Activated naive CD8-positive, alpha-beta T cell treated with anti-CD3 and anti-CD28 coated beads, Interleukin-2, amount 50 U/mL, for 16 hours (primary cell): ENCODE results near the gene TGFBR1.

Experiments
- DNase-seq: peaks from one replicate; pipeline ENCODE4 v3.0.0-alpha.2; 2020; ENCODE audit warnings: low read depth, low spot score

TGFBR1 gene

GRCh38 chr9:99135456-99135855 is 30.5 kb downstream of the TGFBR1 start:
- no peak for DNase-seq

- no peak for DNase-seq
These were observed 32.3 kb downstream of the TGFBR1 start for GRCh38 chr9:99137225-99137624.

- no peak for DNase-seq
These were observed 33.0 kb downstream of the TGFBR1 start for GRCh38 chr9:99137891-99138290.

- DNase-seq: no peak
These were observed 33.7 kb downstream of the TGFBR1 start for GRCh38 chr9:99138424-99139284.

GRCh38 chr9:99139868-99140267 is 35.0 kb downstream of the TGFBR1 start:
- no peak for DNase-seq

- DNase-seq: no peak
These were observed 35.9 kb downstream of the TGFBR1 start for GRCh38 chr9:99140685-99141314.

GRCh38 chr9:99141849-99142248 is 36.9 kb downstream of the TGFBR1 start:
- no peak for DNase-seq

GRCh38 chr9:99142275-99142674 is 37.4 kb downstream of the TGFBR1 start:
- DNase-seq: no peak

- no peak for DNase-seq
These were observed 38.7 kb downstream of the TGFBR1 start for GRCh38 chr9:99143655-99144054.

GRCh38 chr9:99144966-99145365 is 40.1 kb downstream of the TGFBR1 start:
- DNase-seq: no peak

GRCh38 chr9:99146574-99146973 is 41.7 kb downstream of the TGFBR1 start:
- no peak for DNase-seq

GRCh38 chr9:99147177-99147576 is 42.3 kb downstream of the TGFBR1 start:
- no peak for DNase-seq

GRCh38 chr9:99150451-99151171 is 45.7 kb downstream of the TGFBR1 start:
- no peak for DNase-seq

- DNase-seq: no peak
These were observed 49.4 kb downstream of the TGFBR1 start for GRCh38 chr9:99154356-99154755.

GRCh38 chr9:99155736-99156135 is 50.8 kb downstream of the TGFBR1 start:
- no peak for DNase-seq

GRCh38 chr9:99158629-99159028 is 53.7 kb downstream of the TGFBR1 start:
- no peak for DNase-seq

GRCh38 chr9:99160173-99160572 is 55.3 kb downstream of the TGFBR1 start:
- DNase-seq: no peak

- DNase-seq: no peak
These were observed 57.9 kb downstream of the TGFBR1 start for GRCh38 chr9:99162759-99163364.

GRCh38 chr9:99166149-99166548 is 61.2 kb downstream of the TGFBR1 start:
- DNase-seq: no peak

- DNase-seq: no peak
These were observed 62.2 kb downstream of the TGFBR1 start for GRCh38 chr9:99167119-99167518.

GRCh38 chr9:99167694-99168093 is 62.8 kb downstream of the TGFBR1 start:
- DNase-seq: no peak

GRCh38 chr9:99169086-99169485 is 64.2 kb downstream of the TGFBR1 start:
- DNase-seq: no peak
